IPS-NIHi7 (cell line): ENCODE measurements around the gene ATXN7.

Experiments
- DNase-seq: peaks from one replicate; pipeline ENCODE4 v3.0.0; 2012; ENCODE audit warnings: mixed read lengths; ENCODE audit errors: extremely low spot score

The ATXN7 gene

DNA sequence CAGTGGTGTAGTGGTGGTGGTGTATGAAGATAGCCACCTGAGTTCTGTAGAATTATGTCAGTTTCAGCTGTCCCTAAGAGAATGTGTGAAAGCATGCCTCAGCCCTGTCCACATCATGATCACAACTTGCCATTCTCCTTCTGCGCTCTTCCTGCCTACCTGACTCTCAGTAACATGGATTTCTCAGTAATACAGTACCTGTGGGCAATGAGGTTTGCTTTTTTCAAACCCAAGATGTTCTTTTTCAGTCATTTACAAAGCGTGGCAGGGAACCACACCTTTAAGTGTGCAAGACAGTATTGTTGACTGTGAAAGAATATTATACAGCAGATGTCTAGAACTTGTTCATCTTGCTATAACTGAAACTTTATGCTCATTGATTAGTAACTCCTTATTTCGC is 120.7 kb downstream of the ATXN7 start:
- no peak for DNase-seq

GRCh38 chr3:63986146-63986545 is 122.5 kb downstream of the ATXN7 start:
- DNase-seq, result no peak

DNA sequence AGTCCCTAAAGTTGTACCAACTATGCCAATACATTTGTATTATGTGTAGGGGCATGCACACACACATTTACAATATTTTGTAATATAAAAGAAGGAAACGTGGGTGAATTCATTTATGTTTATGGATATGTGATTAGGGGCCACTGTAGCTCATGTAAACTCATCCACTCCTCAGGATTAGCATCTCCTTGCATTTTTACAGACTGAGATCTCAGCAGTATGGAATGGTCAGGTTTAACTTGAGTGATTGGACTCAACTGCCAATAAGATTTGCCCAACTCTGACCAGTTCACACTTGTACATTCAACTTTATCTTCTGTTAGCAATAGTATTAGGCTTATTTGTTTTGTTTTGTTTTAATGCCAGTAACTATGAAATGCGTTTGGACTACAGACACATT is 123.2 kb downstream of the ATXN7 start:
- DNase-seq, result no peak

DNA sequence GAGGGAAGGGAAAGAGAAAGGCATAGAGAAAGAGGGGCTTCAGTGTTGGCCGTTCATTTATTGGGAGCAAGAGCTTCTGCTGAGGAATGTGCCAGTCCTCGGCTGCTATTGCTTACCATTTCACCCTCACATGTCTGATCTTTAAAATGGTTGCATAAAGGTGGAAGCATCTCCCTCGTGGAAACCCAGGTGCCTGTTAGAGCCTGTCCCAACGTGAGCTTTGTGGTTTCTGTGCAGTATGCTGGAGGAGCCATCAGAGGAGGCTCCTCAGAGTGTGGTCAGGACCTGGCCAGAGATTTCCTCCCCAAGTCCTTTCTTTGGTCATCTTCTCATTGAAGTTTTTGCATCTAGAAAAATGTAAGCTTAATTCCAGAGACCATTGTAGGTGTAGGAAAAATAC is 125.3 kb downstream of the ATXN7 start:
- DNase-seq, result no peak

DNA sequence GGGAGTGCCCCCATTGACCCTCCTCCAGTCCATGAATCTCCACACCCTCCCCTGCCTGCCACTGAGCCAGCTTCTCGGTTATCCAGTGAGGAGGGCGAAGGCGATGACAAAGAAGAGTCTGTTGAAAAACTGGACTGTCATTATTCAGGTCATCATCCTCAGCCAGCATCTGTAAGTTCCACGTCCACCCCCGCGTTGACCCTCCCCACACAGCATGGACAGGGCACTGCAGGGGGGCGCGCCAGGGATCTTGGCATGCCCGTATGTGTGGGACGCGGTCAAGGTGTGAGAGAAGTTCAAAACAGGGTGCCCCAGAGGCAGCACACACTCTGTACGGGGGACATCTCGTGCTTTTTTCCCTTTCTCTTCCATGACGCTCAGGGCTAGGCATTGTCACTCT is 126.5 kb downstream of the ATXN7 start:
- no peak for DNase-seq

- DNase-seq, result no peak
Measured at GRCh38 chr3:63990733-63991132, 127.1 kb downstream of the ATXN7 start.

- DNase-seq, result no peak
Measured at GRCh38 chr3:63991666-63992065, 128.0 kb downstream of the ATXN7 start.

- DNase-seq, result no peak
Measured at GRCh38 chr3:63992516-63993209, 129.0 kb downstream of the ATXN7 start.

- peak; percentile 89 for DNase-seq
Measured at GRCh38 chr3:63993653-63994079, 130.0 kb downstream of the ATXN7 start.

- no peak for DNase-seq
Measured at GRCh38 chr3:63995086-63995485, 131.4 kb downstream of the ATXN7 start.

- no peak for DNase-seq
Measured at GRCh38 chr3:63998852-63999754, 135.4 kb downstream of the ATXN7 start.

GRCh38 chr3:64000453-64001055 is 136.9 kb downstream of the ATXN7 start:
- DNase-seq, result peak; percentile 20

DNA sequence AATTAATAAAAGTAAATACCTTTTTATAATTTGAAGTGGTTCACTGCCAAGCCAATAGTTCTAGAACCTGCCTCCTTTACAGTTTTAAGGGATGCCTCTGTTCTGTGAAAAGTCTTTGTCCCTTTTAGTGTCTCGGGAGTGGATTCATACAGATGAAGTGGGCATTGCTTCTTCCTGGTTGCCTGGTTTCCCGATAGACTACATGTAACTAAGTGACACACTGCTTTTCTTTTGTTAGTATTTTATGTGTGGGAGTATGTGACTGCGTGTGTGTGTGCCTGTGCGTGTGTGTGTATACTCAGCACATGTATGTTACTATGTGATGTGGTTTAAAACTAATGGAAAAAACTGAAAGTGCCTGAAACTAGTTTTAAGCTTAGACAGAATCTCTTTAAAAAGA is 138.6 kb downstream of the ATXN7 start:
- DNase-seq, result no peak

- DNase-seq, result no peak
Measured at GRCh38 chr3:64003589-64003988, 139.9 kb downstream of the ATXN7 start.

DNA sequence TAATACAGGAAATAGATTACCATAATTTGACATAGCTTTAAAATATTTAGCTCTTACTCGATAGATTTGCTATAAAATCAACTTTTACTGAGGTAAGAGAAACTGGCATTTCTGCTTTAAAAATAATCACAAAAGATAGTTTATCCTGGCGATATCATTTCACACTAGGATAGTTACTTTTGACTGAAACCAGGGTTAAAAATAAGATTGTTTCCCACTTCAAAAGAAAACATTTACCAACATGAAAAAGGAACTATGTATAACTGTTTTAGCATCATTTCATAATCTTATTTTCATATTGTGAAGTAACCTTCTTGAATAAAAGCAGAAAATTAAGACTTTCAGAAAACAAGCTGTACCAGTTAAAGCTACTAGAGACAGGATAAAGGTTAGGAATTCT is 144.3 kb downstream of the ATXN7 start:
- DNase-seq, result no peak

- no peak for DNase-seq
Measured at GRCh38 chr3:64008487-64009351, 145.1 kb downstream of the ATXN7 start.

DNA sequence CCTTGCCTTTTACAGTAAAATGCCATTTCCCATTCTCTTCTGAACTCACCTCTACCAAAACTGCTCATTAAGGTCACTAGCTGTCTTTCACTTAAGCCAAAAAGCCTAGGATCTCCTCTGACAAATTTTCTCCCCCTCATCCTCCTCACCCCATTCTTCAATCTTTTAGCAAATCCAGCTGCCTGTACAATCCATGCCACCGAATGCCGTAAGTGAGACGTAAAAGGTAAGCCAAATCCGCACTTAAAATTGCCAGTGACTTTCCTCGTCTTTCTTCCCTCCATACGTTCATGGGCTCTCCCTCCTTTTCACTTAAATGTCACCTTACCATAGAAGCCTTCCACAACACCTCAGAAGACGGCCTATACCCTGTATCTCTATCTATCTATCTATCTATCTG is 145.9 kb downstream of the ATXN7 start:
- no peak for DNase-seq

DNA sequence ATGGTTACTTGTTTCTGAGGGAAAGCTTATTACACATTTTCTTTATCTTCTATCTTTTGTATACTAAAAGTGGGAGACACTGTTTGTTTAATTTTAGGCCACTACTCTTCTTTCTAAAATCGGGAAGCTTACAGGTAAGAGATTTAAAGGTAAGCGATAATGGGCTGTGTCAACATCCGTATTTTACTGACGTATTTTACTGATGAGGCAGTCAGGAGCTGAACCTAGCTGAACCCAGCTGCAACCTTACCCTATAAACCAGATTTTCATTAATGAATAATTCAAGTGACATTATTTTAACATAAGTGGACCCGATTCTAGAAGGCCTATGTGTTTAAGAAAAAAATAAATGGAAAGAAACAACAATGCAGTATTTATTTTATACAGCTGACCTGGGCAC is 146.5 kb downstream of the ATXN7 start:
- no peak for DNase-seq

GRCh38 chr3:64011685-64012084 is 148.0 kb downstream of the ATXN7 start:
- no peak for DNase-seq

DNA sequence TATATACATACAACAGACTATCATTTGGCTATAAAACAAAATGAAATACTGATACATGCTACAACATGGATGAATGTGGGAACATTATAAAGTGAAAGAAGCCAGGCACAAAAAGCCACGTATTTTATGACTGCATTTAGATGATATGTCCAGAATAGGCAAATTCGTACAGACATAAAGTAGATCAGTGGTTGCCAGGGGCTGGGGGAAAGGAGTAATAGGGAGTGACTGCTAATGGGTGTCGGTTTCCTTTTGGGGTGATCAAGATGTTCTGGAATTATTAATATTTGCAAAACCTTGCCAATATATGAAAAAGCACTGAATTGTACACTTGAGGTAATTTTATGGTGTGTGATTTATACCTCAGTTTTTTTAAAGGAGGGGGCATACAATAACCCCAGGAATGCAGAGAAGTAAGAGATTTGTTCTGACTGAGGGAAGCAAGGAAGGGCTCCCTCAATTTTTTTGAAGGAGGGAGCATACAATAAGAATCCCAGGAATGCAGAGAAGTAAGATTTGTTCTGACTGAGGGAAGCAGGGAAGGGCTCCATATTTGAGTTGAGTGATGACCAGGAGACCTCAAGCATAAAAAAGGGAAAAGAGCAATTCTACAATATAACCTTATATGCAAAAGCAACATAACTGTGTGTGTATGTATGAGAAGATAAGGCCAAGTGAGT is 153.4 kb downstream of the ATXN7 start:
- no peak for DNase-seq

- DNase-seq, result no peak
Measured at GRCh38 chr3:64019271-64019670, 155.6 kb downstream of the ATXN7 start.
